Loucy (cell line): ENCODE data around the gene CNTN5.

ENCODE experiments used
- H2AFZ ChIP-seq: fragments of 200-600 bp; sonication (generic); 2 replicates; pipeline ENCODE4 v1.6.0; 2016; ENCODE audit warnings: antibody characterized with exemption, mild to moderate bottlenecking, low read length, moderate library complexity
- H3F3A ChIP-seq: fragments of 200-600 bp; 2 replicates; pipeline ENCODE4 v1.6.0; 2016; ENCODE audit warnings: antibody characterized with exemption, low read depth, mild to moderate bottlenecking
- H3K27me3 ChIP-seq: fragments of 200-600 bp; sonication (generic); 2 replicates; pipeline ENCODE4 v1.6.1; 2014; ENCODE audit warnings: low read length, mild to moderate bottlenecking; ENCODE audit not compliant: insufficient read depth, poor library complexity, severe bottlenecking
- H3K36me3 ChIP-seq: fragments of 200-600 bp; sonication (generic); 2 replicates; pipeline ENCODE4 v1.6.1; 2016; ENCODE audit warnings: low read length; ENCODE audit not compliant: insufficient read depth
- H3K4me1 ChIP-seq: fragments of 200-600 bp; sonication (generic); 2 replicates; pipeline ENCODE4 v1.5.1; 2014; ENCODE audit warnings: low read length, mild to moderate bottlenecking; ENCODE audit not compliant: insufficient read depth, poor library complexity, severe bottlenecking
- H3K4me2 ChIP-seq: fragments of 200-600 bp; sonication (generic); 2 replicates; pipeline ENCODE4 v1.6.0; 2014; ENCODE audit warnings: antibody characterized with exemption, low read length, low read depth, mild to moderate bottlenecking; ENCODE audit not compliant: poor library complexity, severe bottlenecking
- H3K4me3 ChIP-seq: fragments of 200-600 bp; sonication (generic); 2 replicates; pipeline ENCODE4 v1.5.1; 2014; ENCODE audit warnings: low read length, mild to moderate bottlenecking, mixed read lengths; ENCODE audit not compliant: poor library complexity, severe bottlenecking
- H3K79me2 ChIP-seq: fragments of 200-600 bp; sonication (generic); 2 replicates; pipeline ENCODE4 v1.6.1; 2014; ENCODE audit warnings: low read length; ENCODE audit not compliant: insufficient read depth
- H3K9ac ChIP-seq: fragments of 200-600 bp; sonication (generic); 2 replicates; pipeline ENCODE4 v1.6.0; 2014; ENCODE audit warnings: mild to moderate bottlenecking, low read depth, low read length, moderate library complexity; ENCODE audit not compliant: poor library complexity, severe bottlenecking
- H3K9me2 ChIP-seq: fragments of 200-600 bp; sonication (generic); replicated peaks from 2 replicates; pipeline ENCODE4 v1.6.1; 2016; ENCODE audit warnings: low read depth, low read length, mixed read lengths
- H3K9me3 ChIP-seq: fragments of 200-600 bp; sonication (generic); 2 replicates; pipeline ENCODE4 v1.6.1; 2014; ENCODE audit warnings: mild to moderate bottlenecking, antibody characterized with exemption, low read length, low read depth; ENCODE audit not compliant: insufficient read depth
- H4K20me1 ChIP-seq: fragments of 200-600 bp; sonication (generic); 2 replicates; pipeline ENCODE4 v1.6.0; 2014; ENCODE audit warnings: antibody characterized with exemption, low read length, mild to moderate bottlenecking; ENCODE audit not compliant: insufficient read depth, poor library complexity, severe bottlenecking
- EZH2phosphoT487 ChIP-seq: fragments of 200-600 bp; IDR thresholded peaks from 2 replicates; pipeline ENCODE4 v1.6.1; 2018; ENCODE audit warnings: antibody characterized with exemption, mild to moderate bottlenecking, moderate library complexity, borderline replicate concordance
- TF ChIP-seq, protein P1 (sequence below): fragments of 200-600 bp; sonication (generic); conservative IDR thresholded peaks from 2 replicates; pipeline ENCODE4 v1.5.1; 2014; ENCODE audit warnings: mild to moderate bottlenecking, antibody characterized with exemption, low read length

The CNTN5 gene

GRCh38 chr11:99260696-99261095 lies 239.9 kb downstream of the CNTN5 start:
- no peaks in the 10 kb centered on the region for H3F3A ChIP-seq
- H3K4me3 ChIP-seq = no peak overlapping the region
- no peaks in the 10 kb centered on the region for H3K4me1 ChIP-seq
- H3K36me3 ChIP-seq = no peaks in the 10 kb centered on the region
- no peak overlapping the region for H2AFZ ChIP-seq
- no peaks in the 10 kb centered on the region for H4K20me1 ChIP-seq
- no peaks in the 10 kb centered on the region for H3K9me3 ChIP-seq
- no peak overlapping the region for H3K4me2 ChIP-seq
- H3K79me2 ChIP-seq = no peaks in the 10 kb centered on the region
- H3K27me3 ChIP-seq = no peaks in the 10 kb centered on the region
- no peaks in the 10 kb centered on the region for H3K9me2 ChIP-seq
- H3K9ac ChIP-seq = no peak overlapping the region
- no peak for TF ChIP-seq EZH2phosphoT487
- TF ChIP-seq, protein P1, sequence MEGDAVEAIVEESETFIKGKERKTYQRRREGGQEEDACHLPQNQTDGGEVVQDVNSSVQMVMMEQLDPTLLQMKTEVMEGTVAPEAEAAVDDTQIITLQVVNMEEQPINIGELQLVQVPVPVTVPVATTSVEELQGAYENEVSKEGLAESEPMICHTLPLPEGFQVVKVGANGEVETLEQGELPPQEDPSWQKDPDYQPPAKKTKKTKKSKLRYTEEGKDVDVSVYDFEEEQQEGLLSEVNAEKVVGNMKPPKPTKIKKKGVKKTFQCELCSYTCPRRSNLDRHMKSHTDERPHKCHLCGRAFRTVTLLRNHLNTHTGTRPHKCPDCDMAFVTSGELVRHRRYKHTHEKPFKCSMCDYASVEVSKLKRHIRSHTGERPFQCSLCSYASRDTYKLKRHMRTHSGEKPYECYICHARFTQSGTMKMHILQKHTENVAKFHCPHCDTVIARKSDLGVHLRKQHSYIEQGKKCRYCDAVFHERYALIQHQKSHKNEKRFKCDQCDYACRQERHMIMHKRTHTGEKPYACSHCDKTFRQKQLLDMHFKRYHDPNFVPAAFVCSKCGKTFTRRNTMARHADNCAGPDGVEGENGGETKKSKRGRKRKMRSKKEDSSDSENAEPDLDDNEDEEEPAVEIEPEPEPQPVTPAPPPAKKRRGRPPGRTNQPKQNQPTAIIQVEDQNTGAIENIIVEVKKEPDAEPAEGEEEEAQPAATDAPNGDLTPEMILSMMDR = no peak

- Histone ChIP-seq H3K4me1 (no peaks in the 10 kb centered on the region), H3K9me3 (no peaks in the 10 kb centered on the region), H3F3A (no peaks in the 10 kb centered on the region), H3K9ac (no peak overlapping the region), H2AFZ (no peak overlapping the region), H3K4me3 (no peak overlapping the region), H3K4me2 (no peak overlapping the region), H3K79me2 (no peaks in the 10 kb centered on the region), H3K27me3 (no peaks in the 10 kb centered on the region), H3K36me3 (no peaks in the 10 kb centered on the region), H4K20me1 (no peaks in the 10 kb centered on the region), H3K9me2 (no peaks in the 10 kb centered on the region)
- TF ChIP-seq EZH2phosphoT487 = no peak
Measured at GRCh38 chr11:99268886-99269285, 248.1 kb downstream of the CNTN5 start.

GRCh38 chr11:99271527-99271926 lies 250.8 kb downstream of the CNTN5 start:
- Histone ChIP-seq H3K4me3 (no peak overlapping the region), H3K4me2 (no peak overlapping the region), H3K4me1 (no peaks in the 10 kb centered on the region), H3K27me3 (no peaks in the 10 kb centered on the region), H3K36me3 (no peaks in the 10 kb centered on the region), H3K9me3 (no peaks in the 10 kb centered on the region), H3K9me2 (no peaks in the 10 kb centered on the region), H3K9ac (no peak overlapping the region), H2AFZ (no peak overlapping the region), H4K20me1 (no peaks in the 10 kb centered on the region), H3K79me2 (no peaks in the 10 kb centered on the region), H3F3A (no peaks in the 10 kb centered on the region)
- TF ChIP-seq, protein P1 = no peak
- TF ChIP-seq EZH2phosphoT487 = no peak

DNA sequence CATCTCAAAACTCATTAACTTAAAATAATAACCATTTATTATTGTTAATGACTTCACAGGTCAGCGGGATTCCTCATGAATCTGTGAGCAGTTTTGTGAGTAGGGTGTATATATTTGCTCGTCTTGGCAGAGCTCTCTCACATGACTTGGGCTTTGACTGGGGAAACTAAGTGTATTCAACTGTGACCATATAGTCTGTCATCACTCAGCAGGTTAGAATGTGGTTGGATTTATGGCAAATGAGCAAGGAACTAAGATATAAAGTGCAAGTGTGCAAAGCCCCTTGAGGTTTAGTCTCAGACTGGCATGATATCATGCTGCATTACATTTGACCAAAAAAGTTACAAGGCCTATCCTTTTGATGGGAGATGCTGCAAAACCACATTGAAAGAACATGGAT lies 254.8 kb downstream of the CNTN5 start:
- H3F3A ChIP-seq = no peaks in the 10 kb centered on the region
- H3K27me3 ChIP-seq = no peaks in the 10 kb centered on the region
- H3K9me3 ChIP-seq = no peaks in the 10 kb centered on the region
- H3K4me3 ChIP-seq = no peak overlapping the region
- H3K36me3 ChIP-seq = no peaks in the 10 kb centered on the region
- H2AFZ ChIP-seq = no peak overlapping the region
- H3K4me2 ChIP-seq = no peak overlapping the region
- H4K20me1 ChIP-seq = no peaks in the 10 kb centered on the region
- H3K4me1 ChIP-seq = no peaks in the 10 kb centered on the region
- TF ChIP-seq, protein P1 = no peak
- TF ChIP-seq EZH2phosphoT487 = no peak
- H3K79me2 ChIP-seq = no peaks in the 10 kb centered on the region
- no peaks in the 10 kb centered on the region for H3K9me2 ChIP-seq
- no peak overlapping the region for H3K9ac ChIP-seq
